GM12878 (cell line): ENCODE data around the gene MEGF6. TPM values are rescaled to one million over a fixed set of nuclear protein-coding genes. Genes with fewer than 3 reads are reported as not detected.

Source experiments
- ATAC-seq: fragments of 200-7000 bp; cut with Tn5 transposase; 3 replicates; pipeline ENCODE4 v1.9.1; 2020; ENCODE audit warnings: mild to moderate bottlenecking, moderate library complexity
- BruUV-seq: library from RNA; stranded (reverse); fragments of 400-500 nt; replicated peaks from 2 replicates; lab custom pipeline; 2021; lab: Mats Ljungman, UMichigan
- CTCF ChIA-PET: fragments of 300-600 bp; sonication (Branson Sonifier 250); formaldehyde crosslinking; extraction: SDS; loops from one replicate; lab custom pipeline; 2021; ENCODE audit warnings: inconsistent platforms; lab: Yijun Ruan, JAX
- POLR2A ChIA-PET: fragments of 350-600 bp; formaldehyde crosslinking; extraction: SDS; loops from one replicate; lab custom pipeline; 2021; ENCODE audit warnings: inconsistent platforms; lab: Charles Lee
- RAD21 ChIA-PET: fragments of 300-600 bp; sonication (Branson Sonifier 250); formaldehyde crosslinking; loops from one replicate; lab custom pipeline; 2023; ENCODE audit warnings: antibody characterized with exemption; ENCODE audit not compliant: unreplicated experiment; lab: Charles Lee
- SMC1A ChIA-PET: fragments of 300-600 bp; sonication (Branson Sonifier 250); formaldehyde crosslinking; loops from one replicate; lab custom pipeline; 2023; ENCODE audit not compliant: unreplicated experiment, uncharacterized antibody; lab: Charles Lee
- DNase-seq: peaks from one replicate; pipeline ENCODE4 v3.0.0-alpha.2; 2011; ENCODE audit warnings: low read depth, low spot score
- FAIRE-seq: peaks from 3 replicates; lab custom pipeline; 2011; peaks lifted over from hg19 to GRCh38; lab: Jason Lieb, UNC
- H2AFZ ChIP-seq: 2 replicates; pipeline ENCODE4 v1.6.0; 2011; ENCODE audit warnings: low read depth, low read length, control low read depth; ENCODE audit not compliant: control insufficient read depth
- H3K27ac ChIP-seq: 2 replicates; pipeline ENCODE4 v1.5.1; 2011; ENCODE audit warnings: control low read depth; ENCODE audit not compliant: control insufficient read depth, insufficient read depth
- H3K27me3 ChIP-seq, 2 experiments: replicated peaks in 1 of 2; 2 replicates each; pipeline versions ENCODE4 v1.6.0 to v1.6.1; 2011; ENCODE audit warnings: low read length in 1 of 2; ENCODE audit not compliant: control insufficient read depth in 2 of 2, insufficient read depth in 2 of 2
- H3K36me3 ChIP-seq, 2 experiments: 2 replicates each; pipeline ENCODE4 v1.5.1; 2011; ENCODE audit warnings: low read length in 1 of 2; ENCODE audit not compliant: control insufficient read depth in 2 of 2, insufficient read depth in 2 of 2
- H3K4me1 ChIP-seq: 2 replicates; pipeline ENCODE4 v1.6.1; 2011; ENCODE audit warnings: mild to moderate bottlenecking, low read length, moderate library complexity, mixed read lengths; ENCODE audit not compliant: control insufficient read depth, insufficient read depth
- H3K4me2 ChIP-seq: 2 replicates; pipeline ENCODE4 v1.6.0; 2011; ENCODE audit warnings: control low read depth; ENCODE audit not compliant: control insufficient read depth, insufficient read depth
- H3K4me3 ChIP-seq: fragments of 200-600 bp; sonication (generic); 2 replicates; pipeline ENCODE4 v1.5.1; 2016
- H3K79me2 ChIP-seq: 2 replicates; pipeline ENCODE4 v1.6.0; 2011; ENCODE audit warnings: low read length; ENCODE audit not compliant: control insufficient read depth, insufficient read depth
- H3K9ac ChIP-seq: 2 replicates; pipeline ENCODE4 v1.8.0; 2011; ENCODE audit warnings: low read length, control low read depth, mixed read lengths; ENCODE audit not compliant: control insufficient read depth, insufficient read depth
- H3K9me3 ChIP-seq: replicated peaks from 3 replicates; pipeline ENCODE4 v1.5.1; 2011; ENCODE audit warnings: mild to moderate bottlenecking, low read length; ENCODE audit not compliant: control insufficient read depth, insufficient read depth
- H4K20me1 ChIP-seq: 2 replicates; pipeline ENCODE4 v1.6.0; 2011; ENCODE audit not compliant: control insufficient read depth, insufficient read depth
- BCL3 ChIP-seq: IDR thresholded peaks from 2 replicates; pipeline ENCODE4 v1.6.1; 2011; ENCODE audit warnings: borderline replicate concordance, low read depth, mild to moderate bottlenecking, moderate library complexity, low read length; ENCODE audit not compliant: insufficient read depth, poor library complexity, severe bottlenecking
- CBX3 ChIP-seq: fragments of 200-600 bp; sonication (generic); IDR thresholded peaks from 2 replicates; pipeline ENCODE4 v1.6.1; 2016; ENCODE audit warnings: low read depth, borderline replicate concordance
- GABPA ChIP-seq: IDR thresholded peaks from 2 replicates; pipeline ENCODE4 v1.6.1; 2014; ENCODE audit warnings: antibody characterized with exemption, low read depth, mild to moderate bottlenecking, inconsistent platforms
- IKZF1 ChIP-seq: fragments of 450-650 bp; conservative IDR thresholded peaks from 2 replicates; pipeline ENCODE4 v1.6.1; 2017; ENCODE audit warnings: antibody characterized with exemption, mild to moderate bottlenecking
- JUNB ChIP-seq: IDR thresholded peaks from 2 replicates; pipeline ENCODE4 v1.6.1; 2016; ENCODE audit warnings: antibody characterized with exemption, mild to moderate bottlenecking
- MXI1 ChIP-seq: fragments of 150-350 bp; IDR thresholded peaks from 2 replicates; pipeline ENCODE4 v1.6.1; 2011; ENCODE audit warnings: low read depth, mild to moderate bottlenecking, inconsistent platforms, low read length, improper control_type of control experiment
- NBN ChIP-seq: fragments of 450-650 bp; IDR thresholded peaks from 2 replicates; pipeline ENCODE4 v1.6.1; 2016
- NFXL1 ChIP-seq: fragments of 450-650 bp; IDR thresholded peaks from 2 replicates; pipeline ENCODE4 v1.6.1; 2017; ENCODE audit warnings: antibody characterized with exemption, mild to moderate bottlenecking, borderline replicate concordance
- RAD21 ChIP-seq: IDR thresholded peaks from 2 replicates; pipeline ENCODE4 v1.6.1; 2011; ENCODE audit warnings: mild to moderate bottlenecking, low read depth, low read length, moderate library complexity; ENCODE audit not compliant: insufficient read depth
- RELA ChIP-seq: fragments of 450-650 bp; IDR thresholded peaks from 2 replicates; pipeline ENCODE4 v1.8.0; 2014; ENCODE audit warnings: borderline replicate concordance; ENCODE audit not compliant: partially characterized antibody
- RUNX3 ChIP-seq: IDR thresholded peaks from 2 replicates; pipeline ENCODE4 v1.6.1; 2012; ENCODE audit warnings: low read length, inconsistent platforms
- SUZ12 ChIP-seq: fragments of 200-600 bp; sonication (generic); IDR thresholded peaks from one replicate; pipeline ENCODE4 v1.6.1; 2018; ENCODE audit warnings: antibody characterized with exemption, mild to moderate bottlenecking; ENCODE audit not compliant: unreplicated experiment
- TARDBP ChIP-seq: IDR thresholded peaks from 2 replicates; pipeline ENCODE4 v1.6.1; 2016; ENCODE audit warnings: borderline replicate concordance
- YBX1 ChIP-seq: fragments of 450-650 bp; IDR thresholded peaks from 2 replicates; pipeline ENCODE4 v1.6.1; 2016; ENCODE audit warnings: antibody characterized with exemption
- ZBTB11 ChIP-seq: fragments of 450-650 bp; formaldehyde crosslinking; IDR thresholded peaks from 2 replicates; pipeline ENCODE4 v1.5.0; 2022; ENCODE audit warnings: mild to moderate bottlenecking, missing genetic modification characterization
- WGBS: methylation state at CpG from one replicate; pipeline ENCODE4 v1.1.6; 2016; ENCODE audit warnings: low lambda C conversion rate; ENCODE audit not compliant: insufficient replicate concordance, insufficient coverage; ENCODE audit errors: missing lambda C conversion rate; 5-methylcytosine and 5-hydroxymethylcytosine counted together
- in situ Hi-C: fragments of 300-500 bp; cut with MboI; formaldehyde crosslinking; loops from 9 replicates; pipeline ENCODE4 v1.14.3; 2018; ENCODE audit warnings: mixed read lengths
- intact Hi-C: fragments of 100-400 bp; cut with micrococcal nuclease; formaldehyde crosslinking; loops from one replicate; pipeline ENCODE4 v1.14.2; 2022; ENCODE audit not compliant: unreplicated experiment
- polyA plus RNA-seq, 11 experiments: library from polyadenylated mRNA; depleted of rRNA in 4 of 11; unstranded in 6 of 11; stranded (reverse) in 5 of 11; fragments of >200 nt; fragmentation: Nextera tagmentation in 4 of 11; fragmentation: Illumina TruSeq in 1 of 11; extraction: Ambion mirVana in 4 of 11; extraction: Trizol in 1 of 11; gene quantifications; 1 replicate in 1 of 11; 2 replicates in 10 of 11; pipeline versions ENCODE4 v1.2.1 to v1.2.3, GENCODE V29; 2011 to 2016; ENCODE audit warnings: inconsistent platforms in 2 of 11, missing spikeins in 2 of 11, low read depth in 1 of 11
- total RNA-seq, 4 experiments: library from RNA; depleted of rRNA in 3 of 4; stranded (reverse); fragments of >200 nt in 3 of 4; fragmentation: Illumina TruSeq in 1 of 4; extraction: Trizol in 1 of 4; gene quantifications; 2 replicates each; pipeline versions ENCODE4 v1.2.1 to v1.2.3, GENCODE V29; 2013 to 2021
- TF ChIP-seq, protein P1 (sequence below): fragments of 450-650 bp; IDR thresholded peaks from 2 replicates; pipeline ENCODE4 v1.6.1; 2016; ENCODE audit warnings: mild to moderate bottlenecking, moderate library complexity, borderline replicate concordance

The MEGF6 gene
- total and polyA plus RNA-seq, 10 of the 15 experiments (the other 5 are each of a cell fraction or from before 2014, with no cell fraction given) = 0.03 to 0.41 TPM; not detected in 8

DNA sequence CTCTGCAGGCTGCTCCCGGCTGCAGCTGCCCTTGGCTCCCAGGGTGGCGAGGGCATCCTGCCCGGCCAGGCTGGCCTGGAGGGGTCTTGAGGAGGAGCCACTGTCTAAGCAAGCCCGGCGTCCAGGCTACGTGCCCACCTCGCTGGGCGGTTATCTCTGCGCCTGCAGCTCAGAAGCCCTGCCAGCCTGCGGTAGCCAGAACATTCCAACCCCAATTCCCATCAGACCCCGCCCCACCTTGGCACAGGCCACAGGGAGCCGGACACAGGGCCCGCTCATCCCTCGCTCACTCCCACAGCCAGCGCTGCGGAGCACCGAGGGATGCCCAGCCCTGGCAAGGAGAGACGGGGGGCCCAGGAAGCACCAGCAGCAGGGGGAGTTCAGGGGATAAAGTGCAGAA, 53.9 kb downstream of the MEGF6 start:
- CTCF ChIA-PET = no interaction called here
- Histone ChIP-seq H2AFZ (no peak overlapping the region), H3K27ac (no peak overlapping the region), H3K79me2 (no peaks in the 10 kb centered on the region), H3K4me2 (no peak overlapping the region), H4K20me1 (no peaks in the 10 kb centered on the region), H3K9me3 (no peaks in the 10 kb centered on the region; the same call in 2 of the 3 replicates), H3K4me3 (no peak overlapping the region), H3K27me3 (no peaks in the 10 kb centered on the region; a peak in 2 of 4 replicates), H3K9ac (no peak overlapping the region), H3K36me3 (no peaks in the 10 kb centered on the region), H3K4me1 (no peaks in the 10 kb centered on the region)
- FAIRE-seq = no peak
- POLR2A ChIA-PET = no interaction called here
- DNase-seq = no peak
- TF ChIP-seq SUZ12 (no peak), NBN (no peak), CBX3 (no peak), MXI1 (no peak), TARDBP (no peak), NFXL1 (no peak), GABPA (no peak), YBX1 (no peak), RELA (no peak), RUNX3 (no peak), BCL3 (no peak), RAD21 (no peak), JUNB (no peak), IKZF1 (no peak), ZBTB11 (CRISPR knock-in tag) (no peak)
- TF ChIP-seq, protein P1, sequence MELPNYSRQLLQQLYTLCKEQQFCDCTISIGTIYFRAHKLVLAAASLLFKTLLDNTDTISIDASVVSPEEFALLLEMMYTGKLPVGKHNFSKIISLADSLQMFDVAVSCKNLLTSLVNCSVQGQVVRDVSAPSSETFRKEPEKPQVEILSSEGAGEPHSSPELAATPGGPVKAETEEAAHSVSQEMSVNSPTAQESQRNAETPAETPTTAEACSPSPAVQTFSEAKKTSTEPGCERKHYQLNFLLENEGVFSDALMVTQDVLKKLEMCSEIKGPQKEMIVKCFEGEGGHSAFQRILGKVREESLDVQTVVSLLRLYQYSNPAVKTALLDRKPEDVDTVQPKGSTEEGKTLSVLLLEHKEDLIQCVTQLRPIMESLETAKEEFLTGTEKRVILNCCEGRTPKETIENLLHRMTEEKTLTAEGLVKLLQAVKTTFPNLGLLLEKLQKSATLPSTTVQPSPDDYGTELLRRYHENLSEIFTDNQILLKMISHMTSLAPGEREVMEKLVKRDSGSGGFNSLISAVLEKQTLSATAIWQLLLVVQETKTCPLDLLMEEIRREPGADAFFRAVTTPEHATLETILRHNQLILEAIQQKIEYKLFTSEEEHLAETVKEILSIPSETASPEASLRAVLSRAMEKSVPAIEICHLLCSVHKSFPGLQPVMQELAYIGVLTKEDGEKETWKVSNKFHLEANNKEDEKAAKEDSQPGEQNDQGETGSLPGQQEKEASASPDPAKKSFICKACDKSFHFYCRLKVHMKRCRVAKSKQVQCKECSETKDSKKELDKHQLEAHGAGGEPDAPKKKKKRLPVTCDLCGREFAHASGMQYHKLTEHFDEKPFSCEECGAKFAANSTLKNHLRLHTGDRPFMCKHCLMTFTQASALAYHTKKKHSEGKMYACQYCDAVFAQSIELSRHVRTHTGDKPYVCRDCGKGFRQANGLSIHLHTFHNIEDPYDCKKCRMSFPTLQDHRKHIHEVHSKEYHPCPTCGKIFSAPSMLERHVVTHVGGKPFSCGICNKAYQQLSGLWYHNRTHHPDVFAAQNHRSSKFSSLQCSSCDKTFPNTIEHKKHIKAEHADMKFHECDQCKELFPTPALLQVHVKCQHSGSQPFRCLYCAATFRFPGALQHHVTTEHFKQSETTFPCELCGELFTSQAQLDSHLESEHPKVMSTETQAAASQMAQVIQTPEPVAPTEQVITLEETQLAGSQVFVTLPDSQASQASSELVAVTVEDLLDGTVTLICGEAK = no peak
- WGBS = 62% methylated on average over 18 of the region's 18 CpGs
- intact Hi-C loops (no loop called here), in situ Hi-C loops (no loop called here)
- RAD21 ChIA-PET = no interaction called here
- no peak for ATAC-seq
- BruUV-seq = no TSS peak
- SMC1A ChIA-PET = no interaction called here
